Panc1 (cell line): ENCODE results near the gene FSTL4.

Experiments used
- CTCF ChIP-seq: fragments of 450-650 bp; IDR thresholded peaks from 2 replicates; pipeline ENCODE4 v1.5.1; 2017; ENCODE audit warnings: mild to moderate bottlenecking
- POLR2AphosphoS5 ChIP-seq: IDR thresholded peaks from 2 replicates; pipeline ENCODE4 v1.6.1; 2012; ENCODE audit warnings: mild to moderate bottlenecking, low read depth, low read length, moderate library complexity
- REST ChIP-seq, 2 experiments: IDR thresholded peaks; 2 replicates each; pipeline ENCODE4 v1.6.1; 2011 to 2012; ENCODE audit warnings: low read depth in 2 of 2, control low read depth in 1 of 2, low read length in 1 of 2, mild to moderate bottlenecking in 1 of 2, moderate library complexity in 1 of 2; ENCODE audit not compliant: insufficient read depth in 1 of 2
- SIN3A ChIP-seq: IDR thresholded peaks from 2 replicates; pipeline ENCODE4 v1.6.1; 2012; ENCODE audit warnings: low read depth, mild to moderate bottlenecking, low read length, moderate library complexity, borderline replicate concordance; ENCODE audit not compliant: insufficient read depth
- TCF7L2 ChIP-seq: IDR thresholded peaks from 2 replicates; pipeline ENCODE4 v1.6.1; 2011; ENCODE audit warnings: mild to moderate bottlenecking, low read depth, low read length, inconsistent platforms

- no peak for TF ChIP-seq CTCF
- no peak for TF ChIP-seq POLR2AphosphoS5
- TF ChIP-seq REST (IDR thresholded peaks at IDR 0.05; ENCODE audit: insufficient read depth in 1 of 2, low read depth in 2 of 2, low read length in 1 of 2) = no peak
- TF ChIP-seq TCF7L2 = no peak
- TF ChIP-seq SIN3A = no peak
Observed at GRCh38 chr5:133400120-133400519, 212.2 kb downstream of the FSTL4 start.
